HG03066 (cell line): ENCODE results near the gene STX16.

Source experiments
- ATAC-seq: cut with Tn5 transposase; IDR thresholded peaks from one replicate; pipeline ENCODE4 v1.9.1; 2021; ENCODE audit warnings: low read depth; ENCODE audit not compliant: unreplicated experiment

STX16 gene

DNA sequence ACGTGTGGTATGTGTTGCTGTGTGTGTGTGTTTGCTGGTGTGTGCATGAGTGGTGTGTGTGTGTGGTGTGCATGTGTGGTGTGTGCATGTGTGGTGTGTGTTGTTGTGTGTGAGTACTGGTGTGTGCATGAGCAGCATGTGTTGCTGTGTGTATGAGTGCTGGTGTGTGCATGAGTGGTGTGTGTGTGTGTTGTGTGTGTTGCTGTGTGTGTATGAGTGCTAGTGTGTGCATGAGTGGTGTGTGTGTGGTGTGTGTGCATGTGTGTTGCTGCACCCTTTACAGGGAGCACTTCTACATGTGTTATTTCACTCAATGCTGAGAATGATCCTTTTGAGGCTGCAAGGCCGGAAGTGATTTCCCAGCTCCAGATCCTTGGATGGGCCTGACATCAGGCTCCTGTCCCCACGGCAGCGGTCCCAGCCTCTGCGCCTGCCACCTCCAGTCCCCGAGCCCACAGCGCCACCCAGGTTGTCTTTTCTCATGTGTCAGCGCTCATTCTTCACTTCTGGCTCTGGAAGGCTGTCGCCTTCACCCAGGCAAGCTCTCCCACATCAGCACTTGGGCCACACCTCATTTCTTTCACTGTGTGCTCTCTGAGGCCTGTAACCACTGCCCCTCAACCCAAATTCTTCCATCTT, 44.1 kb downstream of the STX16 start:
- ATAC-seq = no peak

DNA sequence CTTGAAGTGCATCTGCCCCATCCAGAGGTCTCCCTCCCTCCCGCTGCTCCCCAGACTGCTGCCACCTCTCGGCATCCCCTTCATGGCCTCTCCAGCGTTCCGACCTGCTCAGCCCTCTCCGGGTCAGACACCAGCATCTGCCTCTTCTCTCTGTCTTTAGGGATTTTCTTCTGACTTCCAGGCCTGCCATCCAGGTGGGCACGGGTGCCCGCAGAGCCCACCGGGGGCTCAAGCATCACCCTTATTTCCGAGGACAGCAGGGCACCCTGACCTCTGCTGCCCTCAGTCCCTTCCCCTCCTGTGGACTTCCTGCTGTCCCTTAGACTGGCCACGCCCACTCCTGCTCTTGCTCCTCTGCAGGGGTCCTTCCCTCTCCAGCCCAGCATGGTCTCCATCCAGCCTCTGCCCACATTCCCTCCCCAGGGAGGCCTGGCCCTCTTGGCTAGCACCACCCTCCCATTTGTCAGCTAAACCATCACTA, 44.9 kb downstream of the STX16 start:
- ATAC-seq = no peak

DNA sequence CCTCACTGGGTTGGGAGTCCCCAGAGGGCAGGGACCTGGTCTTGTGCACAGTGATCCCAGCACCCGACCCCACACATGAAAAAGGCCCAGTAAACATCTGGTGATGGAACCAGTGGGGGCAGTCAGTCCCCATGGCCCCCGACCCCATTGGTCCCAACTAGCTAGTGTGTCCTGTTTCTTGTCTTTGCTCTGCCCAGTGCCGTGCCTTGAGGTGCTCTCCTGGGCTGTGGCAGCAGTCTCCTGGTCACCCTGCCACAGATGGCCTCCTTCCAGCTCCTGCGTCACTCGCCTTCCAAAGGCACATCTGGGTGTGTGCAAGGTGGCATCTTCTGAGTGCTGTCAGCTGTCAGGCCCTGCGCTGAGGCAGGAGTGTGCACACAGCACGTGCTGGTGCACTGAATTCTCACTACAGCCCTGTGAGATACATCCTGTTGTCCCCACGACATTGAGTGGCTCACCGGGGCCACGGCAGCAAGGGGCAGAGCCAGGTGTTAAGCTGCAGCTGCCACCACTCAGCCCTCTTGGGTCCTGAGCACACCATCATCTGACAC, 45.4 kb downstream of the STX16 start:
- no peak for ATAC-seq

- ATAC-seq = no peak
Measured at GRCh38 chr20:58697201-58697866, 46.3 kb downstream of the STX16 start.

- no peak for ATAC-seq
Measured at GRCh38 chr20:58697867-58698703, 47.0 kb downstream of the STX16 start.

DNA sequence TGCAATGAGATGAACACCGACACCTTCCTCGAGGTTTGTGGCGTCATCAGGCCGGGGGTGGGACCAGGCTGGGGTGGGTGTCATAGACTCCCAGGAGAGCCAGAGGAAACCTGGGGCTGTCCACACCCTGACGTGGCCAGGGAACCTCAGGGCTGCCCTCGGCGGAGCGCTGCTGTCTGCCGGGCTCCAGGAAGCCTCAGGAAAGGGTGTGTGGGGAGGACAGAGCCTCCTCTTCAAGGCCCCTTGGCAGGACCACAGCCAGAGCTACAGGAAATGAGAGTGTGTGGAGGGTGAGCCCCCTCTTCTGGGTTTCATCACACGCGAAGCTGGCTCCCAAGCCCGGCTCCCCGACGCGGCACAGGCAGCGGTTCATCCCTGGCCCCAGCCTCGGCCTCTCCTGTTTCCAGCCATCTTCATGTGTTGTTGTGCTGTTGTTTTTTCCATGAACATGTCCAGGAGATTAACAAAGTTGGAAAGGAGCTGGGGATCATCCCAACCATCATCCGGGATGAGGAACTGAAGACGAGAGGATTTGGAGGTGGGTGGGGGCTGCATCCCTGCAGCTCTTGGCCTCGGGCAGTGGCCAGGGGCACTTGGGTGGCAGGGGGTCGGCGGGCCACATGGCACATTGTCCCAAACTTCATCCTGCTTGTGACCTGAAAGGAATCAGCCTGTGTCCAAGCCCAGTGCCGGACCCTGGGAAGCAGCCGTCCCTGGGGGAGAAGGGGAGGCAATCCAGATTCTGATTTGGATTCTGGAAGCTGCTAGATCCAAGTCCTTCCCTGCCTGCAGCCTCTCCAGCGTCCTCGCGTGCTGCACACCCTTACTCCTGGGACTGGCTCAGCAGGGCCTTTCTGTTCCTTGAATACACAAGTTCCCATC, 47.9 kb downstream of the STX16 start:
- no peak for ATAC-seq

DNA sequence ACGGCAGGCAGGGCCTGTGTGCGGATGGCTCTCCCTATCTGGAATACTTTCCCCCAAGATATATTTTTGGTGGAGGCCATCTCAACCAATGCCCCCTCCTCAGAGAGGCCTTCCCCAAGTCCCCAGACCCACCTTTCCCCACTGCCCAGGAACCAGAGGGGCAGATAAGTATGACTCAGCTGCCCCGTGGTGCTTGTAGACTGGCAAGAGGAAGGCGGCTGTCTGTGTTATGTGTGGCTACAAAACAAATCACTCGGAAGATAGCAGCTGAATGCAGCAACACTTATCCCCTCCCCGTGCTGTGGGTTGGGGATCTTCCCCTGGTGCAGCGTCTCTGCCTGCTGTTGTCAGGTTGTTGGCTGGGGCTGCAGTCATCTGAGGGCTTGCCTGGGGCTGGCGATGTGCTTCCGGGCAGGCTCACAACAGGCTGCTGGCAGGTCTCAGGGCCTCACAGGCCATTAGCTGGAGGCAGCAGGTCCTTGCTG, 48.6 kb downstream of the STX16 start:
- no peak for ATAC-seq

GRCh38 chr20:58700121-58700821, 49.2 kb downstream of the STX16 start:
- no peak for ATAC-seq

DNA sequence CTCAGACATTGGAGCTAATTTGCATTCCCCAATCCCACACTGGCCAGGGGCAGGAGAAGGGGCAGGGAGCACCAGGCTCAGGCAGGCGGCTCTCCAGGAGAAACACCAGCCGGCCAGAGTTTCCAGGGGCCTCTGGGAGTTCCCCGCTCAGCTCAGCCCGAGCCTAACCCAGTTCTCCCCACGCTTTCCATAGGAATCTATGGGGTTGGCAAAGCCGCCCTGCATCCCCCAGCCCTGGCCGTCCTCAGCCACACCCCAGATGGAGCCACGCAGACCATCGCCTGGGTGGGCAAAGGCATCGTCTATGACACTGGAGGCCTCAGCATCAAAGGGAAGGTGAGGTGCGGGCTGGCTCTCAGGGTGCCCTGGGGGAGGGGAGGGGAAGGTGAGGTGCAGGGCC, 49.7 kb downstream of the STX16 start:
- no peak for ATAC-seq

DNA sequence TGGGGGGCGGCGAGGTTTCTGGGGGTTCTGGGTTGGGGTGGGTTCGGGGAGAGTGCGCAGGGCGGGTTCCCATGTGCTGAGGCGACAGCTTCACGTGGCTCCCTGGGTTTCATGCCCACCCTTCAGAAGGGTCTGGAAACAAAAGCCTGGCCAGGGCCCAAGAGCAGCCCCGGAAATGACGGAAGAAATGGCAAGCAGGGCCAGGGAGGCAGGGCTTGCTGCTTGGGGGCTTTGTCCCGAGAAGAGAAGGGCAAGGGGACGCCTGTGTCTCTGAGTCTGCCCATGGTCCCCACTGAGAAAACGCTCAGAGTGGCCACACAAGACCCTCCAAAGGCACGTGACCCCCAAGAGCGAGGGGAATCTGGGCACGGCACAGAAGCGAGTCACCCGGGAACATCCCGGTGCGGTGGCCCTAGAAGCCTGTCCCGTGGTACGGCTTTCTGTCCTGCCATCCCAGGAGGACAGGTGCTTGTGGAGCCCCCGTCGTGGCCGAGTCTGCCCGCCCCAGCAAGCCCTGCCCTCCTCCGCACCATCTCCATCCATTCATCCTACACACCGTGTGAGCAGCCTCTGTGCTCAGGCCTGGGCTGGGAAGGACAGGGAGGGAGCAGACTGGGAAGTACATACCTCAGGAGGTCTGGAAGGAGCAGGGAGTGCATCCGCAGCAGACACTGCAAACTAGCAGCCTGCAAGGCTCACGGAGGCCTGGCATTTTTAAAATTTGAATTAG, 50.5 kb downstream of the STX16 start:
- no peak for ATAC-seq

- no peak for ATAC-seq
Measured at GRCh38 chr20:58702161-58702510, 51.1 kb downstream of the STX16 start.

- ATAC-seq = no peak
Measured at GRCh38 chr20:58702859-58703648, 52.0 kb downstream of the STX16 start.

DNA sequence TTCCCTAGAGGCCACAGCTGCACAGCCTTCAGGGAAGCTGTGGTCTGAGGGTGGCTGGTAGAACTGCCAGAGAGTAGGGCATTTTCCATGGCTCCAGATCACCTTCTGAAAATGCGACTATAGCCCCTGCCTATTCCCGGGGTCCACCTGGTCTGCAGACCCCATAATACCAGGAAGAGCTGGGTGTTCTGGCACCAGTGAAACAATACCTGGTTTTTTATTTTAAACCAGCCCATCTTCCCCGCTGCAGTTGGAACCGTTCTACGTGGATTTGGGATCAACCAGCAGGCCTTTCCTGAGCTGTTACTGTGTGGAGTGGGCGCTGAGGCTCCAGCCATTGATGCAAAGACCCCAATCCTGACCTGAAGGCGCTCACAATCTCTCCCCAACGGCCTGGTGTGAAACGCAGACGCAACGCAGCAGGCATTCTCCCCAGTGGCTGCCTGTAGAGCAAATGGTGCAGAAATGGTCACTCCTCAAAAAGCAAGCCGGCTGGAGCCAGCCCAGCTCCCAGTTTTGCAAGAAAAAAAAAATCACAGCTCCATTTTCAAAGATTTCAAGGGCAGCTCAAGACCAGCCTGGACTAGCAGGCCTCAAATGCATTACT, 52.8 kb downstream of the STX16 start:
- ATAC-seq = no peak

- no peak for ATAC-seq
Measured at GRCh38 chr20:58705208-58705926, 54.3 kb downstream of the STX16 start.

DNA sequence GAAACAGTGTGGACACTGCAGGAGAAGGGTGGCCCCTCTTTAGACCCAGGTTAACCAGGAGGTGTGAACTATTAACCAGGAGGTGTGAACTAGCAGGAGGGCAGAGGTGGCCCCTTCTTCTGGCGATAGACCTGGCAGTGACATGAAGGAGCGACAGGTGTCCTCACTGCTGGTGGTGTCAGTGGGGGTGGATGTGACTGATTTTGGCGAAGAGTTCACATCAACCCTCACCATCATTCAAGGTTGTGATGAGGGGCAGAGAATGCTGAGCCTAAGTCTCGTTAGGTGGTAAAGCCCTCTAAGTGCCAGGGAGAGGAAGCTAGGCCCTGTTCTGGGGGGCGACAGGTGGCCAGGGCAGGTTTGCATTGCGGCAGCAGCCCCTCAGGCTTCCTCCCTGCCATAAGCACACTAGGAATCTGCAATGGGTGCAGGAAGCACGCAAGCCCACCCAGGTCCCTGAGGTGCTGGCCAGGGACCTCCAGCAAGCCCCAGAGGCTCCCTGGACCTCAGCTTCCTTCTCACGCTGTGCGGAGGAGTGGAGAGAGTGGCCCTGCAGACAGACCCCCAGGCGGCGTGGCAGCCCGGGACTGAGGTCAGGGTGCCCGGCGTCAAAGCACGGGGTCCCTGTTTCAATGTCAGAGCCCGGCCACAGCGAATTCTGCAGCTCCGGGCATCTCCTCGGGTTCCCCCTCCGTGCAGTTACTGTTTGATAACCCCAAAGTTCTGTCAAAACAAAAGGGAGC, 55.2 kb downstream of the STX16 start:
- ATAC-seq = no peak

- ATAC-seq = no peak
Measured at GRCh38 chr20:58706975-58707681, 56.0 kb downstream of the STX16 start.
